Smooth muscle cell (in vitro differentiated cells): ENCODE data around the gene DDX5. TPM values are rescaled to one million over a fixed set of nuclear protein-coding genes. Genes with fewer than 3 reads are reported as not detected.
A peak's percentile ranks its signal among the peaks of the same experiment; 100 is the strongest.

Experiments used
- DNase-seq: peaks from one replicate; lab custom pipeline; 2025; ENCODE audit not compliant: unreplicated experiment; lab: John Stamatoyannopoulos, UW
- H2AFZ ChIP-seq: fragments of 200-600 bp; sonication (generic); 2 replicates; pipeline ENCODE4 v1.6.0; 2016; ENCODE audit warnings: antibody characterized with exemption, low read depth, mild to moderate bottlenecking
- H3F3A ChIP-seq: fragments of 200-600 bp; sonication (generic); 2 replicates; pipeline ENCODE4 v1.6.0; 2017; ENCODE audit warnings: antibody characterized with exemption, low read depth
- H3K27ac ChIP-seq: fragments of 200-600 bp; sonication (generic); 2 replicates; pipeline ENCODE4 v1.5.1; 2016; ENCODE audit warnings: low read depth, mild to moderate bottlenecking
- H3K27me3 ChIP-seq: fragments of 200-600 bp; sonication (generic); 2 replicates; pipeline ENCODE4 v1.6.1; 2016; ENCODE audit warnings: low read depth, mild to moderate bottlenecking
- H3K36me3 ChIP-seq: fragments of 200-600 bp; sonication (generic); 2 replicates; pipeline ENCODE4 v1.5.1; 2016; ENCODE audit warnings: low read depth
- H3K4me1 ChIP-seq: fragments of 200-600 bp; sonication (generic); 2 replicates; pipeline ENCODE4 v1.5.1; 2016; ENCODE audit warnings: low read depth
- H3K4me2 ChIP-seq: fragments of 200-600 bp; sonication (generic); 2 replicates; pipeline ENCODE4 v1.6.0; 2016; ENCODE audit warnings: mild to moderate bottlenecking
- H3K4me3 ChIP-seq: fragments of 200-600 bp; sonication (generic); 2 replicates; pipeline ENCODE4 v1.5.1; 2016; ENCODE audit warnings: mild to moderate bottlenecking
- H3K79me2 ChIP-seq: fragments of 200-600 bp; sonication (generic); 2 replicates; pipeline ENCODE4 v1.6.0; 2016; ENCODE audit warnings: low read depth, mild to moderate bottlenecking
- H3K9ac ChIP-seq: fragments of 200-600 bp; sonication (generic); 2 replicates; pipeline ENCODE4 v1.6.0; 2016; ENCODE audit warnings: low read depth
- H3K9me3 ChIP-seq: fragments of 200-600 bp; sonication (generic); replicated peaks from 2 replicates; pipeline ENCODE4 v1.5.1; 2016; ENCODE audit warnings: low read depth
- H4K20me1 ChIP-seq: fragments of 200-600 bp; sonication (generic); 2 replicates; pipeline ENCODE4 v1.6.0; 2016; ENCODE audit warnings: low read depth
- CTCF ChIP-seq: fragments of 200-600 bp; sonication (generic); IDR thresholded peaks from 2 replicates; pipeline ENCODE4 v1.5.1; 2017; ENCODE audit warnings: borderline replicate concordance, mild to moderate bottlenecking, antibody characterized with exemption; ENCODE audit not compliant: insufficient read depth, poor library complexity, severe bottlenecking
- WGBS: methylation state at CpG from one replicate; pipeline ENCODE4 v1.1.7; 2016; ENCODE audit warnings: low lambda C conversion rate; 5-methylcytosine and 5-hydroxymethylcytosine counted together
- polyA plus RNA-seq: library from polyadenylated mRNA; unstranded; fragments of >200 nt; fragmentation: Nextera tagmentation; extraction: Ambion mirVana; gene quantifications from 2 replicates; pipeline ENCODE4 v1.2.1, GENCODE V29; 2016
- total RNA-seq: library from RNA; depleted of rRNA; stranded (reverse); fragments of >200 nt; gene quantifications from 2 replicates; pipeline ENCODE4 v1.2.3, GENCODE V29; 2014

The DDX5 gene
- total and polyA plus RNA-seq, 2 experiments from 2014 or later = 446 to 679 TPM

- Histone ChIP-seq H2AFZ (no peak overlapping the region), H4K20me1 (peaks cover 76% of the 10 kb centered on the region), H3K27me3 (no peaks in the 10 kb centered on the region), H3F3A (peaks cover 67% of the 10 kb centered on the region), H3K4me2 (no peak overlapping the region), H3K36me3 (peaks cover 52% of the 10 kb centered on the region), H3K9me3 (no peaks in the 10 kb centered on the region), H3K79me2 (peaks cover 61% of the 10 kb centered on the region), H3K4me3 (no peak overlapping the region), H3K27ac (peak overlapping the region; percentile 99), H3K4me1 (peaks cover 32% of the 10 kb centered on the region), H3K9ac (no peak overlapping the region)
- TF ChIP-seq CTCF = no peak
- no peak for DNase-seq
- 96% methylated on average over 8 of the region's 8 CpGs for WGBS
These were observed 5.6 kb downstream of the DDX5 start for GRCh38 chr17:64500487-64500859.

- peaks cover 52% of the 10 kb centered on the region for H3K36me3 ChIP-seq
These were observed 6.1 kb downstream of the DDX5 start for GRCh38 chr17:64499805-64500486.

GRCh38 chr17:64498308-64499203 lies 7.5 kb downstream of the DDX5 start:
- Histone ChIP-seq H3K9ac (peak overlapping the region; percentile 19), H4K20me1 (peaks cover 57% of the 10 kb centered on the region), H3K36me3 (peaks cover 46% of the 10 kb centered on the region), H3K27me3 (no peaks in the 10 kb centered on the region), H3K4me1 (peaks cover 26% of the 10 kb centered on the region), H3K9me3 (no peaks in the 10 kb centered on the region), H3K4me3 (no peak overlapping the region), H3K79me2 (peaks cover 55% of the 10 kb centered on the region), H3K4me2 (peak overlapping the region; percentile 82), H3F3A (peaks cover 56% of the 10 kb centered on the region), H3K27ac (peak overlapping the region; percentile 99), H2AFZ (no peak overlapping the region)
- no peak for DNase-seq
- WGBS = 87% methylated on average over 7 of the region's 7 CpGs
- no peak for TF ChIP-seq CTCF

More at GRCh38 chr17:64499805-64500486, 6.1 kb downstream of the DDX5 start:
- H3K27me3 ChIP-seq = no peaks in the 10 kb centered on the region
- peaks cover 36% of the 10 kb centered on the region for H3K4me1 ChIP-seq
- H3K4me2 ChIP-seq = peak overlapping the region; percentile 11
- H3K79me2 ChIP-seq = peaks cover 61% of the 10 kb centered on the region
- H2AFZ ChIP-seq = no peak overlapping the region
- no peaks in the 10 kb centered on the region for H3K9me3 ChIP-seq
- peak overlapping the region; percentile 99 for H3K27ac ChIP-seq
- WGBS = 94% methylated on average over 6 of the region's 6 CpGs
- H4K20me1 ChIP-seq = peaks cover 71% of the 10 kb centered on the region
- no peak overlapping the region for H3K9ac ChIP-seq
- no peak for TF ChIP-seq CTCF
- peaks cover 67% of the 10 kb centered on the region for H3F3A ChIP-seq
- DNase-seq = no peak
- no peak overlapping the region for H3K4me3 ChIP-seq
